ENCODE data around the gene BCL2.

BCL2 gene

DNA sequence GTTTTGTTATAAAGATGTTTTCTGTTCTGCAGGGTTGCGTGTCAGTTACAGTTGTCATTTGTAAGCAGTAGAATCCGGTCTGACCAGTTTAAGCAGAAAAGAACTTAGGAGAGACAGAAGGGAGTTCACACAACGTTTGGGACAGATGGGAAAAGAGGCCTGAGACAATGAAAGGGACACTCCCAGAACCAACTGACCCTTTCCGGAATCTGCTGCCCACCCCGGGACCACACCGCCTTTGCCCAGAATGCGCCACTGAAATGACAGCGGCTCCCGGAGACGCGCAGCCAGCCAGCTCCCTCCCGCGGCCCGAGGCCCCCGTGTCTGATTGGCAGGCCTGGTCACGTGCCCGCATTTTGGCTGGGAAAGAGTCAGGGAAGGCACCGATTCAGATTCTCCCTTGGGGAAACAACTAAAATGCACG, 244.6 kb downstream of the BCL2 start:
- peak; percentile 92 for DNase-seq

DNA sequence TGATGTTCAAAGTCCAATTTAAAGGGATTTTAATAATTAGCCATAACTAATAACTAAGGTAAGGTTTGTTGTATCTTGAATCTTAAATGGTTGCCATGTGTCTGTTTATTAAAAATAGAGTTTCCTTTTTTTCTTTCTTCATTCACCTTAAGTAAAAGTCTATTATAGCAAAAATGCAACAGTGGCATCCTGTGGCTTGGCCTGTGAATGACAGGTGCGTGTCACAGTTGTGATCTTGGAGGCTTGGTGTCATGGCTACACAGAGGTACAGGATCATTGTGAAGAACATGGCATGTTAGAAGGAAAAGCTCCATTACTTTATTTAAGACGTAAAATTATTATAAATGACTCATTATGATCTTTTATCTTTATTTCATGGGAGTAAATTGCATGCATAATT, 246.1 kb downstream of the BCL2 start:
- DNase-seq = peak; percentile 18
